ENCODE results near the gene NOL11. TPM values are rescaled to one million over a fixed set of nuclear protein-coding genes. Genes with fewer than 3 reads are reported as not detected.

The NOL11 gene
- total RNA-seq, 1 experiment from 2014 or later: 66.4 TPM

DNA sequence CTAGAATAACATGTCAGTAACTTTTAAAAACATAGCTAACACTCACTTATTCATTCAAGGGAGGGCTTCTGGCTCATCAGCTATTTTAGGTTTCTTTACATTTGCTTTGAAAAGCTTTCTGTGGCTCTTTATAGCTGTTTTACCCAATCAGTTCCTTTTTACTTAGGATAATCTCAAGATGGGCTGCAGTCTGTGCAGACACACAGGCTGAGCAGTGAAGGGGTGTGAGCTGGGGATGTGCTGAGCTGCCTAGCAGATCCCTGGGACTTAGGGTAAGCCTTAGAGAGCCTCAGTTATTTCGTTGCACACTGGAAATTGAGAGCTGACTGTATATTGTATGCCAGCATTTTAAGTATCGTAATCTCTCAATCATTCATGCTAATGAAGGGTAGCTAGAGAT lies 30.2 kb upstream of the NOL11 start:
- Mint-ChIP-seq H3K36me3 (peaks cover 3% of the 10 kb centered on the region; the same call in 1 of the 2 replicates), H3K27me3 (ENCODE audit: low read depth) (no peaks in the 10 kb centered on the region), H3K4me1 (peaks cover 18% of the 10 kb centered on the region), H3K9me3 (no peaks in the 10 kb centered on the region), H3K4me3 (no peak overlapping the region), H3K27ac (peak overlapping the region; percentile 53; the same call in 1 of the 2 replicates)
- no peak for ATAC-seq
- no peak for TF ChIP-seq ZBTB21 (CRISPR knock-in tag; IDR thresholded peaks at IDR 0.05; ENCODE audit: borderline replicate concordance)
- TF ChIP-seq, protein P1, sequence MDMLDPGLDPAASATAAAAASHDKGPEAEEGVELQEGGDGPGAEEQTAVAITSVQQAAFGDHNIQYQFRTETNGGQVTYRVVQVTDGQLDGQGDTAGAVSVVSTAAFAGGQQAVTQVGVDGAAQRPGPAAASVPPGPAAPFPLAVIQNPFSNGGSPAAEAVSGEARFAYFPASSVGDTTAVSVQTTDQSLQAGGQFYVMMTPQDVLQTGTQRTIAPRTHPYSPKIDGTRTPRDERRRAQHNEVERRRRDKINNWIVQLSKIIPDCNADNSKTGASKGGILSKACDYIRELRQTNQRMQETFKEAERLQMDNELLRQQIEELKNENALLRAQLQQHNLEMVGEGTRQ (CRISPR knock-in tag; IDR thresholded peaks at IDR 0.05): no peak
- ChIA-PET POLR2A (interaction anchor here (0.7 kb wide), 1 partner anchor 42 kb away, joined by 3 read pairs; no protein-coding TSS in a partner anchor), CTCF (interaction anchor here (0.8 to 3.1 kb wide), 4 partner anchors 85 to 313 kb away, joined by 3 to 15 read pairs (median 3); no protein-coding TSS in a partner anchor)
- DNase-seq (ENCODE audit: low spot score): no peak

DNA sequence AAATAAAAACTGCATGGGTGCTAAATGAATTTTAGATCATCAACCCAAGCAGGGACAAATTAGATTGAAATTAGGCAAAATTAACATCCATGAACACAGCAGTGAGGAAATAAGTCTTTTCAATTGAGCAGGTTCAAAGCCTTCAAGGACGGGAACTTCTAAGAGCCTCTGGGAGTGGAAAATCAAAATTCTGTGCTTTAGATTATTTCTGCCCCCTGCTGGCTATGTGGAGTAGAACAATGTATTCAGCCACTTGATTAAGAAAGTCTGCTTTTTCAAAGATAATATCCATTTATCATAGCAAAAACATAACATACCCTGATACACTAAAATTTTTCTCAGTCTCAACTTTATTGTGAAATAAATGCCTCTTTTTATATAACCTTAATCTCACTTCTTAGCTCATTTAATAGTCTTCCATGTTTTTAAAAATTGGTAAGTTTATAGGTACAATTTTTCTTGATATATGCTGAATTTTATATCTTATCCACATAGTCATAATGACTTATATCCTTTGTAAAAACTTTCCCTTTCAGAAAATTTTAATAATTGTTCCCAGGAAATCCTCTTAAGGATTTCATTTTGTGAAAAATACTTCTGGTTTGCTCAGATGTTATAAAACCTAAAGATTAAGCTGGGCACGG lies 28.1 kb upstream of the NOL11 start:
- CTCF ChIA-PET: interaction anchor here (0.6 to 0.8 kb wide), 3 partner anchors 11 to 86 kb away, joined by 3 to 4 read pairs (median 4); no protein-coding TSS in a partner anchor
- POLR2A ChIA-PET: no interaction called here
- no peak overlapping the region for H3K27ac Mint-ChIP-seq
- no peak overlapping the region for H3K4me3 Mint-ChIP-seq
- no peak; the same call in 1 of the 2 replicates for ATAC-seq
- no peaks in the 10 kb centered on the region for H3K27me3 Mint-ChIP-seq (ENCODE audit: low read depth)
- H3K4me1 Mint-ChIP-seq: peaks cover 16% of the 10 kb centered on the region
- no peak for DNase-seq (ENCODE audit: low spot score)
- H3K36me3 Mint-ChIP-seq: peaks cover 2% of the 10 kb centered on the region; the same call in 1 of the 2 replicates
- no peaks in the 10 kb centered on the region for H3K9me3 Mint-ChIP-seq
- TF ChIP-seq, protein P2, sequence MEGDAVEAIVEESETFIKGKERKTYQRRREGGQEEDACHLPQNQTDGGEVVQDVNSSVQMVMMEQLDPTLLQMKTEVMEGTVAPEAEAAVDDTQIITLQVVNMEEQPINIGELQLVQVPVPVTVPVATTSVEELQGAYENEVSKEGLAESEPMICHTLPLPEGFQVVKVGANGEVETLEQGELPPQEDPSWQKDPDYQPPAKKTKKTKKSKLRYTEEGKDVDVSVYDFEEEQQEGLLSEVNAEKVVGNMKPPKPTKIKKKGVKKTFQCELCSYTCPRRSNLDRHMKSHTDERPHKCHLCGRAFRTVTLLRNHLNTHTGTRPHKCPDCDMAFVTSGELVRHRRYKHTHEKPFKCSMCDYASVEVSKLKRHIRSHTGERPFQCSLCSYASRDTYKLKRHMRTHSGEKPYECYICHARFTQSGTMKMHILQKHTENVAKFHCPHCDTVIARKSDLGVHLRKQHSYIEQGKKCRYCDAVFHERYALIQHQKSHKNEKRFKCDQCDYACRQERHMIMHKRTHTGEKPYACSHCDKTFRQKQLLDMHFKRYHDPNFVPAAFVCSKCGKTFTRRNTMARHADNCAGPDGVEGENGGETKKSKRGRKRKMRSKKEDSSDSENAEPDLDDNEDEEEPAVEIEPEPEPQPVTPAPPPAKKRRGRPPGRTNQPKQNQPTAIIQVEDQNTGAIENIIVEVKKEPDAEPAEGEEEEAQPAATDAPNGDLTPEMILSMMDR (IDR thresholded peaks at IDR 0.05): peak; percentile 66
- no peak for TF ChIP-seq JAZF1 (CRISPR knock-in tag; IDR thresholded peaks at IDR 0.05)

DNA sequence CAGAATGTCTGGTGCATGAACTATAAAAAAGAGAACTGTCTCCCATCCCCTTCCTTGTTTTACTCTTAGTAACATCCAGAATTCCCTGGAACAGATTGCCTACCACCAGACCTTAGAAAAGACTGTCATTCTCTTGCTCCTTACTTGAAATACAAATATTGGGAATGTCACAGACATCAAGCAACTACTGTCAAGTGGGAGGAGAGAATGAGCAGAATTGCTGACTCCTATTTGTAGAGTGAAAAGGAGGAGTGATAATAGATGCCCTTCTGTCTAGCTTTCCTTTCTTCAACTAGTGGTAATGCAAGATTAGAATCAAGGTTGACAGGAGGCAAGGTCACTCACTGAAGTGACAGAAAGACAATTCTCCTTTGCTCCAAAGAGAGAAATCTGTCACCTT lies 23.9 kb upstream of the NOL11 start:
- H3K27me3 Mint-ChIP-seq (ENCODE audit: low read depth): no peaks in the 10 kb centered on the region
- H3K27ac Mint-ChIP-seq: no peak overlapping the region
- no peak overlapping the region for H3K4me3 Mint-ChIP-seq
- POLR2A ChIA-PET: interaction anchor here (0.6 kb wide), 1 partner anchor 446 kb away, joined by 6 read pairs; no protein-coding TSS in a partner anchor
- peaks cover 2% of the 10 kb centered on the region; the same call in 1 of the 2 replicates for H3K36me3 Mint-ChIP-seq
- no peaks in the 10 kb centered on the region for H3K9me3 Mint-ChIP-seq
- DNase-seq (ENCODE audit: low spot score) (no peak), ATAC-seq (no peak)
- peaks cover 15% of the 10 kb centered on the region for H3K4me1 Mint-ChIP-seq
- TF ChIP-seq OVOL2 (CRISPR knock-in tag; IDR thresholded peaks at IDR 0.05; ENCODE audit: borderline replicate concordance) (no peak), GRHL2 (CRISPR knock-in tag; IDR thresholded peaks at IDR 0.05; ENCODE audit: insufficient replicate concordance, severe bottlenecking) (no peak), ZNF317 (CRISPR knock-in tag; IDR thresholded peaks at IDR 0.05; ENCODE audit: borderline replicate concordance, low read depth) (no peak), SP1 (CRISPR knock-in tag; conservative IDR thresholded peaks at IDR 0.05) (no peak), FOXP1 (CRISPR knock-in tag; IDR thresholded peaks at IDR 0.05; ENCODE audit: borderline replicate concordance) (no peak)
- TF ChIP-seq, protein P3, sequence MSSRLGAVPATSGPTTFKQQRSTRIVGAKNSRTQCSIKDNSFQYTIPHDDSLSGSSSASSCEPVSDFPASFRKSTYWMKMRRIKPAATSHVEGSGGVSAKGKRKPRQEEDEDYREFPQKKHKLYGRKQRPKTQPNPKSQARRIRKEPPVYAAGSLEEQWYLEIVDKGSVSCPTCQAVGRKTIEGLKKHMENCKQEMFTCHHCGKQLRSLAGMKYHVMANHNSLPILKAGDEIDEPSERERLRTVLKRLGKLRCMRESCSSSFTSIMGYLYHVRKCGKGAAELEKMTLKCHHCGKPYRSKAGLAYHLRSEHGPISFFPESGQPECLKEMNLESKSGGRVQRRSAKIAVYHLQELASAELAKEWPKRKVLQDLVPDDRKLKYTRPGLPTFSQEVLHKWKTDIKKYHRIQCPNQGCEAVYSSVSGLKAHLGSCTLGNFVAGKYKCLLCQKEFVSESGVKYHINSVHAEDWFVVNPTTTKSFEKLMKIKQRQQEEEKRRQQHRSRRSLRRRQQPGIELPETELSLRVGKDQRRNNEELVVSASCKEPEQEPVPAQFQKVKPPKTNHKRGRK (CRISPR knock-in tag; IDR thresholded peaks at IDR 0.05; ENCODE audit: borderline replicate concordance): no peak
- TF ChIP-seq, protein P4, sequence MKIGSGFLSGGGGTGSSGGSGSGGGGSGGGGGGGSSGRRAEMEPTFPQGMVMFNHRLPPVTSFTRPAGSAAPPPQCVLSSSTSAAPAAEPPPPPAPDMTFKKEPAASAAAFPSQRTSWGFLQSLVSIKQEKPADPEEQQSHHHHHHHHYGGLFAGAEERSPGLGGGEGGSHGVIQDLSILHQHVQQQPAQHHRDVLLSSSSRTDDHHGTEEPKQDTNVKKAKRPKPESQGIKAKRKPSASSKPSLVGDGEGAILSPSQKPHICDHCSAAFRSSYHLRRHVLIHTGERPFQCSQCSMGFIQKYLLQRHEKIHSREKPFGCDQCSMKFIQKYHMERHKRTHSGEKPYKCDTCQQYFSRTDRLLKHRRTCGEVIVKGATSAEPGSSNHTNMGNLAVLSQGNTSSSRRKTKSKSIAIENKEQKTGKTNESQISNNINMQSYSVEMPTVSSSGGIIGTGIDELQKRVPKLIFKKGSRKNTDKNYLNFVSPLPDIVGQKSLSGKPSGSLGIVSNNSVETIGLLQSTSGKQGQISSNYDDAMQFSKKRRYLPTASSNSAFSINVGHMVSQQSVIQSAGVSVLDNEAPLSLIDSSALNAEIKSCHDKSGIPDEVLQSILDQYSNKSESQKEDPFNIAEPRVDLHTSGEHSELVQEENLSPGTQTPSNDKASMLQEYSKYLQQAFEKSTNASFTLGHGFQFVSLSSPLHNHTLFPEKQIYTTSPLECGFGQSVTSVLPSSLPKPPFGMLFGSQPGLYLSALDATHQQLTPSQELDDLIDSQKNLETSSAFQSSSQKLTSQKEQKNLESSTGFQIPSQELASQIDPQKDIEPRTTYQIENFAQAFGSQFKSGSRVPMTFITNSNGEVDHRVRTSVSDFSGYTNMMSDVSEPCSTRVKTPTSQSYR (CRISPR knock-in tag; IDR thresholded peaks at IDR 0.05): no peak
- CTCF ChIA-PET: interaction anchor here (0.5 to 1.1 kb wide), 2 partner anchors 140 to 319 kb away, joined by 3 to 5 read pairs; no protein-coding TSS in a partner anchor

Measured in WTC11 (cell line).